ENCODE results near the gene TSEN34.
A peak's percentile ranks its signal among the peaks of the same experiment; 100 is the strongest.

DNA sequence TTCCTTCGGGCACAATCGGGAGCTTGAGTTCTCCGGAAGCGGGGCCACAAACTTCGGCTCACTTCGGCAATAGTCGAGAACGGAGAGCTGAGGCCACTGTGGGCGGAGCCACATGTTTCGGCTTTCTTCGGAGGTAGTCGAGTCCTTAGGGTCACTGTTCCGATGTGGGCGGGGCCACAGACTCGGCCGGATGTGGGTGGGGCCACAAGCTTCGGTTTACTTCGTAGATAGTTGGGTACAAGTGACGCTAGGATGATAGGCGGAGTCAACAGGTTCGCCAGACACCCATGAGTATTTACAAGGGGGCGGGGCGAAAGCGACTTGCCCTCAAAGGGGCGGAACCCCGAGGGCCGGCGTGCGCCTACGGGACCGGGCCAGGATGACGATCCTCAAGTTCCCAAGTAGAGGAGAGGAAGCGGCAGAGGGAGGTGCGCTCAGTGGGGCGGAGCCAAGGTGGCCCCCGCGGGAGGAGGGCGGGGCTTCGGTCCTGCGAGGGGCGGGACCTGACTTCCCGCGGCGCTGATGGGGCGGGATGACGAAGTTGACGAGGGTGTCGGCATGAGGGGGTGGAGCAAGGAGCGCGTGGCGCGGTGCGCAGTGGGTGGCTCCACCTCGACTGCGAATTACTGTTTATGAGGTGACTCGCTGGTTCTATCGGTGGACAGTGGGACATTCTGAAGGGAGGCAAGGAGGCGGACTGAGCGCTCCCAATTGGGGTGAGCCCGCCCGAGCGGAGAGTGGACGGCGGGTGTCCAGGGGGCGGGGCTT lies 1.2 kb upstream of the TSEN34 start:
- TF ChIP-seq POLR2AphosphoS5 (IDR thresholded peaks at IDR 0.05; ENCODE audit: borderline replicate concordance, low read depth, low read length) (peak; percentile 80), EZH2 (IDR thresholded peaks at IDR 0.05) (no peak), FOXP2 (optimal IDR thresholded peaks at IDR 0.05; ENCODE audit: control extremely low read depth, extremely low read length, insufficient read depth) (peak; percentile 99)
